GM19395 (cell line): Measurements from ENCODE around the gene CAB39L.
"Not testable (repeated sequence)": the region's sequence is repeated elsewhere in the genome, so short reads cannot be mapped to it uniquely, and the experiment has no call there.

ENCODE experiments used
- ATAC-seq: cut with Tn5 transposase; IDR thresholded peaks from one replicate; pipeline ENCODE4 v1.9.1; 2021; ENCODE audit warnings: mild to moderate bottlenecking, moderate library complexity; ENCODE audit not compliant: unreplicated experiment

CAB39L gene

DNA sequence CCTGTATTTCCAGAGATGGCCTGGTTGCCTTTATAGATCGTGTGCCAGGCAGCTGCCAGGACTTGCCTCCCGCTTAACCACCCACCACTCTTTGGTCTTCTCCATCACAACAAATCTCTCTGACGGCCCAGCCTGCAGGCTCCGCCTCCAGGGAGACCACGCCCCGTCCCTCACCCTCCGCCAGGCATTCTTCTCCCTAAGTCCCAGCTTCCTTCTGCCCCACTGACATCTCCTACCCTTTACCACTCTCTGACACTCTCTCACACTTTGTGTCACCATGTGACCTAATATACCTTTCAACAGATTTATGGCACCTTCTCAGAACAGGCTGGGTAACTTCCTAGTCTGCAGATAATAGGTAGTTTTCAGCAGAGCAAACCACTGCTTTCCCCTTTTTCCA, 95.1 kb downstream of the CAB39L start:
- no peak for ATAC-seq

GRCh38 chr13:49347650-49348385, 96.0 kb downstream of the CAB39L start:
- no peak for ATAC-seq

GRCh38 chr13:49346460-49346859, 97.4 kb downstream of the CAB39L start:
- no peak for ATAC-seq

- ATAC-seq = no peak
These were observed 100.1 kb downstream of the CAB39L start for GRCh38 chr13:49343731-49344130.

GRCh38 chr13:49343255-49343654, 100.6 kb downstream of the CAB39L start:
- no peak for ATAC-seq

GRCh38 chr13:49342454-49342853, 101.4 kb downstream of the CAB39L start:
- no peak for ATAC-seq

GRCh38 chr13:49341941-49342340, 101.9 kb downstream of the CAB39L start:
- ATAC-seq = no peak

DNA sequence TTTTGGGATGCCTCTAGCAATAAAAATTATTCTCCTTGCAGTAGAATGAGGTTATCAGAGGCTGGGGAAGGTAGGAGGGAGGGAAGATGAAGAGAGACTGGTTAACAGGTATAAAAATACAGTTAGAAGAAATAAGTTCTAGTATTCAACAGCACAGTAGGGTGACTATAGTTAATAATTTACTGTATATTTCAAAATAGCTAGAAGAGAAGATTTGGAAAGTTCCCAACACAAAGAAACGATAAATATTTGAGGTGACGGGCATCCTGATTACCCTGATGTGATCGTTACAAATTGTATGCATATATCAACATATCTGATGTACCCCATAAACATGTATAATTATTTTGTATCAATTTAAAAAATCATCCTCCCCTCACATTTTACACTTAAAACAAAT, 102.3 kb downstream of the CAB39L start:
- no peak for ATAC-seq

GRCh38 chr13:49340161-49340560, 103.7 kb downstream of the CAB39L start:
- ATAC-seq = no peak

GRCh38 chr13:49336655-49337054, 107.2 kb downstream of the CAB39L start:
- ATAC-seq = no peak

GRCh38 chr13:49330546-49330864, 113.4 kb downstream of the CAB39L start:
- ATAC-seq = no peak

DNA sequence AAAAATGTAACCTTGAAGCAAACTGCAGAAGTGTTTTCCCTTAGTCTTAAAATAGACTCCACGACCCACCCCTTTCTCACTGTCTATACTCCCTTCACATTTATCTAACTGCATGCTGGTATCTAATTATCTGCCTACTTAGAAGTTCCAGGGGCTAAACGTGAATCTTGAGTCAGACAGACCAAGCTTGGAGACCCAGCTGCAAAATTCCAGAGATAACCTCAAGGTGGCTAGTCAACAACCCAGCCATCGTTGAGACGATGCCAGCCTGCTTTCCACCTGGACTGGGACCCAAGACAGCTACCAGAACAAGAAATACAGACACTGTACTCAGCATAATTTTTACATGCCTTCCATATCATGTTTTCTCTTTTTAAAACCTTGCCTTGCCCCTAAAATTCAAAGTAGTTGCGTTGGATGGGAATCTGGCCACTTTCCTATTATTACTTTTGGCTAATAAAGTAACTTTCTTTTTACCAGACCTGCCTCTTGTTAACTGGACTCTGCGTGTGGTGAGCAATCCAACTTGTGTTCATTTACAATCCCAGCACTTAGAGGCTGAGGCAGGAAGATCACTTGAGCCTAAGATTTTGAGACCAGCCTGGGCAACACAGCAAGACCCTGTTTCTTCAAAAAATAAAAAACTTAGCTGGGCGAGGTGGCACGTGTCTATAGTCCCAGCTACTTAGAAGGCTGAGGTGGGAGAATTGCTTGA, 113.9 kb downstream of the CAB39L start:
- ATAC-seq = no peak

DNA sequence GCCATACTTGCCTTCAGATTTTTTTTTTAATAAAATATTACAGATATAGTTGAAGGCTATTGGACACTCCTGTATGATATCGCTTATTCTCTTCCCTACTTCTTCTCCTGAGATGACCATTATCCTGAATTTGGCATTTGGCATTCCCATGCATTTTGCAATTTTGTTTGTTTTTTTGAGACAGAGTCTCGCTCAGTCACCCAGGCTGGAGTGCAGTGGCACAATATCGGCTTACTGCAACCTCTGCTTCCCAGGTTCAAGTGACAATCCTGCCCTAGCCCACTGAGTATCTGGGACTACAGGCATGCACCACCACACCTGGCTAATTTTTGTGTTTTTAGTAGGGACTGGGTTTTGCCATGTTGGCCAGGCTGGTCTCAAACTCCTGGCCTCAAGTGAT, 116.7 kb downstream of the CAB39L start:
- ATAC-seq = not testable (repeated sequence)

DNA sequence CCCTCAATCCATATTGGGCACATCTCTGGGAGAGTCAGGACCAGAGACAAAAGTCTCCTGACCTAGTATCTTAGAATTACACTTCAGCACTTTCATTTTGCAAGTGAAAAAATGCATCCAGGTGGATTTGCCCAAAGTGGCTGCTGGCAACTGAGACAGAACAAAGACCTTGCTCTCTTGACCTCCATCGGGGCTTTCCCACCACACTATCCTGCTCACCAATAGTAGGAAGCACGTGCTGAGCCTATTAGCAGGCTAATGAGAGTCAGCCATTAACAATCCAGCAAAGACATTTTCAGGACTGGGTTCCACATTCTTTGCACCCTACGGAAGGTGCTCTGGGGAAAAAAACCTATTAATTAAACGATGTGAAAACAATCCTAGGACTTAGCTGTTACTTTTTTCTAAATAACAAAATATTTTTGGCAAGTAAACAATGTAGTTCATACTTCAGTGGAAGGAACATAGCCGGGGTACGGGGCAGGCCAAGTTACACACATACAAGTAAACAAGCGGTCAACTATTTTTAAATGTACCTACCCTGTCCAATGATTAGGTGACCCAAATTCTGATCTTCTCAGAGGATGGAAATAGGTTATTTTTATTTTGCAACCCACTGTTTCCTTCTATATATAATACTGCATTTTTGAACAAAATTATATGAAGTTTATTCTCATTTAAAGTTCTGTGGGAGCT, 117.5 kb downstream of the CAB39L start:
- no peak for ATAC-seq

DNA sequence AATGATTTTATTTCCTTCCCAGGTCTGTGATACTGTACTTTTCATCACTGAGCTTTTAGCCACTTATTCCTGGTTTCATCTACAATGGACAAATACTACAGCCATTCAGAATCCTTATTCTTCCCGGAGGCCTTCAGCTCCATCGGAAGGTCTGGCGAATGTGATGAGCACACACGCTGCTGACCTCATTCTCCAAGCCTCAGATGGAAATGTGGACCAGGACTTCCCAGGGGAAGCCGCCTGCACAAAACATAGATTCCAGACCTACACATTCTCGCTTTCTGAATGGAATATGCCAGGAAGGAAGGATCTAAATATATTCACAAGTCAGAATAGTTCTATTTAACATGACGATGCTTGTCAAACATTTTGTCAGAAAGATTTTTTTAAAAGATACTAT, 120.5 kb downstream of the CAB39L start:
- ATAC-seq = no peak

- no peak for ATAC-seq
These were observed 121.2 kb downstream of the CAB39L start for GRCh38 chr13:49322702-49323101.

DNA sequence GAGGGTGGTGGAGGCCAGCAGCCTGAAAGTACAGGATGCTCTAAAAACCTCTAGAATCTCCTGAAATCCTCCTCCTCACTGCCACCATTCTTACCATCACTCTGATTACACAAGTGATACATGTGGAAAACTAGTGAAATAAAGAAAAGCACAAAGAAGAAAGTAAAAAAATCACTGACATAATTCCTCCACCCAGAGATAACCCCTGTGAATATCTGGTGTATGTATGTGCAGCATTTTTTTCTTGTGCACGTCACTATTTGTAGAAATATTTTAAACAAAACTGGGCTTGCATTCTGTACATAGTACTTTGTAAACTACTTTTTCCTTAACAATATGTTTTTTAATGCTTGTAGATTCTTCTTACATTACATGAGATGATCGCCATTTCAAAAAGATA, 122.9 kb downstream of the CAB39L start:
- no peak for ATAC-seq

DNA sequence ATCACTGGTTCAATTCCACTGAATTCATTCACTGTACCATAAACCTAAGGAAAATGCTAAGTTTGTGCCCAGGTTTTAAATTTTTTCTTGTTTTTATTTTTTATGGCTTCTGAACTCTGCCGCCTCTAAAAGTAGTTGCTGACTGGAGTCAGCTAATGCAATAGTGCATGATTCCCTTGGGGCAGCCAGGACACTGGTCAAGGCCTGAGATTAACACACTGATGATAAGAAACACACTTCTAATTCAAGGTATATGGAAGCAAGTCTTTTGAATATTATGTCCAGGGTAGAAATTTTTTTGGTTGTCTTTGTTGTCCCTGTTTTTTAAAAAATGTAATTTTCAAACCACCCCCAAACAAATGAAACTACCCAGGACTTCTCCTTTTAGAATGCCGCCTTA, 123.9 kb downstream of the CAB39L start:
- ATAC-seq = no peak

- no peak for ATAC-seq
These were observed 124.3 kb downstream of the CAB39L start for GRCh38 chr13:49319551-49319950.

DNA sequence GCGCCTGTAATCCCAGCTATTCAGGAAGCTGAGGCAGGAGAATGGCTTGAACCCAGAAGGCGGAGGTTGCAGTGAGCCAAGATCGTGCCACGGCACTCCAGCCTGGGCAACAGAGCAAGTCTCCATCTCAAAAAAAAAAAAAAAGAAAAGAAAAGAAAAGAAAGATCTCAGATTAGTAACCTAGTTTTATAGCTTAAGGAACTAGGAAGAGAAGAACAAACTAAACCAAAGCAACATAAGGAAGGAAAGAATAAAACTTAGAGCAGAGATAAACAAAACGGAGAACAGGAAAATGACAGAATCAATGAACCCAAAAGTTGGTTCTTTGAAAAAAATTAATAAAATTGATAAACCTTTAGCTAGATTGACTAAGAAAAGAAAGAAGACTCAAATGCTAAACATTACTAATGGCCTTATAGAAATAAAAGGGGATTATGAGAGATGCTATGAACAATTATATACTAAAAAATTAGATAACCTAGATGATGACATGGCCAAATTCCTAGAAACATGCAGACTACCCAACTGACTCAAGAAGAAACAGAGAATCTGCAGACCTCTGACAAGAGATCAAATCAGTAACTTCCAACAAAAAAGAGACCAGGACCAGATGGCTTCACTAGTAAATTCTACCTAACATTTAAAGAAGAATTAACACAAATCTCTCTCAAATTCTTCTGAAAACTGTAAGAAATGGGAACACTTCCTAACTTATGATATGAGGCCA, 127.9 kb downstream of the CAB39L start:
- ATAC-seq = no peak

DNA sequence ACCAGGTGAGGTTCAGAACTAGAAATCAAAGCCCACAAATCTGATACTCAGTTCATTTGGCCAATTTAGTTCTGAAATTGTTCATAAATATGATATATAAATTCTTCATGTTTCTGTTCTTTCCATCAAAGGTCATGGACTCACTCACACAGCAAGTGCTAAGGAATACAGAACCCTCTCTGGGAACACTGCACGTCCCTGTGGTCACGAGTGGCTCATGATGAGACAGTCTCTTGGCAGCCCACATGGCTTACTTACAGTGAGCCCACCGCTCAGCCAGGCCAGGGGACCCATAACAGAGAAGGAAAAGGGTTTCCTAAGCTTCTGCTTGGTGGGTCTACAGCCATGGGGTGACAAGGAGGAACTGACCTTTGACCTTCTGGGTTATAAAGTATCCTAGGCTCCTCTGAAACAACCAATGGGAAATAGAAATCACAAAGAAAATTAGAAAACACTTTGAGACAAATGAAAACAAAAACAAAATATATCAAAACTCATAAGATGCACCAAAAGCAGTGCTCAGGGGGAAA, 128.8 kb downstream of the CAB39L start:
- ATAC-seq = no peak
